SK-N-SH (cell line): ENCODE results near the gene TMEM179. TPM values are rescaled to one million over a fixed set of nuclear protein-coding genes. Genes with fewer than 3 reads are reported as not detected.

Source experiments
- CTCF ChIA-PET: fragments of 300-600, 350-600 bp; formaldehyde crosslinking; extraction: SDS; loops from one replicate; lab custom pipeline; 2021; lab: Yijun Ruan, JAX
- POLR2A ChIA-PET: fragments of 350-600 bp; sonication (Branson Sonifier 250); formaldehyde crosslinking; extraction: SDS; loops from one replicate; lab custom pipeline; 2020; ENCODE audit warnings: antibody characterized with exemption, inconsistent platforms; lab: Yijun Ruan, JAX
- DNase-seq: peaks from one replicate; pipeline ENCODE4 v3.0.0; 2012
- H2AFZ ChIP-seq: fragments of 200-600 bp; sonication (generic); 2 replicates; pipeline ENCODE4 v1.8.1; 2016; ENCODE audit warnings: antibody characterized with exemption, mild to moderate bottlenecking, low read depth
- H3F3A ChIP-seq: fragments of 200-600 bp; sonication (generic); replicated peaks from 2 replicates; pipeline ENCODE3; 2016; ENCODE audit warnings: antibody characterized with exemption, mild to moderate bottlenecking; ENCODE audit not compliant: insufficient read depth
- H3K27ac ChIP-seq, 2 experiments: fragments of 200-500 bp in 1 of 2; fragments of 200-600 bp in 1 of 2; sonication (Bioruptor generic) in 1 of 2; sonication (generic), shearing (Covaris generic) in 1 of 2; 2 replicates each; pipeline versions ENCODE4 v1.5.1 to v1.6.1; 2014 to 2016; ENCODE audit warnings: low read depth in 2 of 2, inconsistent platforms in 1 of 2, low read length in 1 of 2, mild to moderate bottlenecking in 1 of 2, mixed read lengths in 1 of 2
- H3K27me3 ChIP-seq: fragments of 200-600 bp; sonication (generic), shearing (Covaris generic); 2 replicates; pipeline ENCODE4 v1.6.1; 2016; ENCODE audit warnings: mixed run types; ENCODE audit not compliant: insufficient read depth
- H3K36me3 ChIP-seq, 2 experiments: fragments of 200-500 bp in 1 of 2; fragments of 200-600 bp in 1 of 2; sonication (Bioruptor generic) in 1 of 2; sonication (generic) in 1 of 2; replicated peaks in 1 of 2; 2 replicates each; pipeline versions ENCODE3 to v1.5.1; 2014 to 2016; ENCODE audit warnings: low read length in 1 of 2, mild to moderate bottlenecking in 1 of 2; ENCODE audit not compliant: insufficient read depth in 2 of 2, control insufficient read depth in 1 of 2
- H3K4me1 ChIP-seq, 2 experiments: fragments of 200-500 bp in 1 of 2; fragments of 200-600 bp in 1 of 2; sonication (Bioruptor generic) in 1 of 2; sonication (generic), shearing (Covaris generic) in 1 of 2; 2 replicates each; pipeline versions ENCODE4 v1.5.1 to v1.6.1; 2014 to 2016; ENCODE audit warnings: low read depth in 1 of 2, low read length in 1 of 2, mixed run types in 1 of 2; ENCODE audit not compliant: insufficient read depth in 2 of 2, control insufficient read depth in 1 of 2
- H3K4me2 ChIP-seq: fragments of 200-600 bp; sonication (generic), shearing (Covaris generic); 2 replicates; pipeline ENCODE4 v1.6.1; 2017; ENCODE audit warnings: mixed run types
- H3K4me3 ChIP-seq, 2 experiments: fragments of 200-500 bp in 1 of 2; fragments of 200-600 bp in 1 of 2; sonication (Bioruptor generic) in 1 of 2; sonication (generic), shearing (Covaris generic) in 1 of 2; 2 replicates each; pipeline versions ENCODE4 v1.5.1 to v1.8.1; 2014 to 2016; ENCODE audit warnings: low read depth in 2 of 2, inconsistent platforms in 1 of 2, low read length in 1 of 2, mild to moderate bottlenecking in 1 of 2, mixed read lengths in 1 of 2, moderate library complexity in 1 of 2
- H3K79me2 ChIP-seq: fragments of 200-600 bp; sonication (generic); 2 replicates; pipeline ENCODE4 v1.8.1; 2017; ENCODE audit warnings: mild to moderate bottlenecking; ENCODE audit not compliant: insufficient read depth
- H3K9ac ChIP-seq: fragments of 200-600 bp; sonication (generic); 2 replicates; pipeline ENCODE4 v1.6.1; 2017; ENCODE audit warnings: mixed run types
- H3K9me2 ChIP-seq: fragments of 200-600 bp; sonication (generic); 2 replicates; pipeline ENCODE4 v1.6.1; 2017; ENCODE audit warnings: mixed run types
- H3K9me3 ChIP-seq: fragments of 200-600 bp; sonication (generic); 2 replicates; pipeline ENCODE4 v1.6.1; 2017; ENCODE audit warnings: mixed run types, mild to moderate bottlenecking, moderate library complexity
- H4K20me1 ChIP-seq: fragments of 200-600 bp; sonication (generic); 2 replicates; pipeline ENCODE4 v1.6.1; 2017; ENCODE audit warnings: mild to moderate bottlenecking, mixed run types; ENCODE audit not compliant: insufficient read depth
- ELF1 ChIP-seq: IDR thresholded peaks from 2 replicates; pipeline ENCODE4 v1.4.0; 2012
- FOSL2 ChIP-seq: IDR thresholded peaks from 2 replicates; pipeline ENCODE4 v1.4.0; 2012; ENCODE audit warnings: low read depth, mild to moderate bottlenecking, moderate library complexity, borderline replicate concordance
- JUND ChIP-seq: IDR thresholded peaks from 2 replicates; pipeline ENCODE4 v1.4.0; 2012
- MXI1 ChIP-seq: IDR thresholded peaks from 2 replicates; pipeline ENCODE4 v1.6.1; 2012; ENCODE audit warnings: mild to moderate bottlenecking, low read depth, low read length, improper control_type of control experiment
- NRF1 ChIP-seq: IDR thresholded peaks from 2 replicates; pipeline ENCODE4 v1.6.1; 2012; ENCODE audit warnings: low read depth, mild to moderate bottlenecking, low read length
- WGBS: methylation state at CpG from one replicate; pipeline ENCODE4 v1.1.6; 2017; ENCODE audit warnings: low lambda C conversion rate; 5-methylcytosine and 5-hydroxymethylcytosine counted together
- polyA plus RNA-seq, 3 experiments: library from polyadenylated mRNA; depleted of rRNA; stranded (reverse); fragments of >200 nt; gene quantifications; 2 replicates each; pipeline ENCODE4 v1.2.3, GENCODE V29; 2012
- TF ChIP-seq, protein P1 (sequence below): IDR thresholded peaks from 2 replicates; pipeline ENCODE4 v1.6.1; 2012; ENCODE audit warnings: mild to moderate bottlenecking, low read depth, low read length, moderate library complexity
- TF ChIP-seq, protein P2 (sequence below): IDR thresholded peaks from 2 replicates; pipeline ENCODE4 v1.4.0; 2012; ENCODE audit warnings: low read depth, borderline replicate concordance

Gene TMEM179
- polyA plus RNA-seq, 1 of the 3 experiments (the other 2 are of a cell fraction), result 1.7 TPM

- Histone ChIP-seq H3K4me3 (no peak overlapping the region), H3K9ac (no peak overlapping the region), H3K4me2 (no peak overlapping the region), H3K9me2 (no peaks in the 10 kb centered on the region), H2AFZ (no peak overlapping the region), H3K79me2 (no peaks in the 10 kb centered on the region), H3K9me3 (no peaks in the 10 kb centered on the region), H3K36me3 (no peaks in the 10 kb centered on the region), H4K20me1 (no peaks in the 10 kb centered on the region), H3K27ac (no peak overlapping the region), H3F3A (no peaks in the 10 kb centered on the region), H3K27me3 (no peaks in the 10 kb centered on the region), H3K4me1 (peaks cover 0 to 28% of the 10 kb centered on the region in 2 experiments; a peak in 1 of 4 replicates)
- DNase-seq, result peak; percentile 19
- ChIA-PET POLR2A (no interaction called here), CTCF (interaction anchor here (0.8 to 6.7 kb wide), 4 partner anchors 14 to 472 kb away, joined by 3 to 67 read pairs (median 4); no protein-coding TSS in a partner anchor)
- 62% methylated on average over 13 of the region's 13 CpGs for whole genome bisulfite sequencing
- TF ChIP-seq NRF1, result no peak
Measured at GRCh38 chr14:104550340-104550860, 54.2 kb downstream of the TMEM179 start.

DNA sequence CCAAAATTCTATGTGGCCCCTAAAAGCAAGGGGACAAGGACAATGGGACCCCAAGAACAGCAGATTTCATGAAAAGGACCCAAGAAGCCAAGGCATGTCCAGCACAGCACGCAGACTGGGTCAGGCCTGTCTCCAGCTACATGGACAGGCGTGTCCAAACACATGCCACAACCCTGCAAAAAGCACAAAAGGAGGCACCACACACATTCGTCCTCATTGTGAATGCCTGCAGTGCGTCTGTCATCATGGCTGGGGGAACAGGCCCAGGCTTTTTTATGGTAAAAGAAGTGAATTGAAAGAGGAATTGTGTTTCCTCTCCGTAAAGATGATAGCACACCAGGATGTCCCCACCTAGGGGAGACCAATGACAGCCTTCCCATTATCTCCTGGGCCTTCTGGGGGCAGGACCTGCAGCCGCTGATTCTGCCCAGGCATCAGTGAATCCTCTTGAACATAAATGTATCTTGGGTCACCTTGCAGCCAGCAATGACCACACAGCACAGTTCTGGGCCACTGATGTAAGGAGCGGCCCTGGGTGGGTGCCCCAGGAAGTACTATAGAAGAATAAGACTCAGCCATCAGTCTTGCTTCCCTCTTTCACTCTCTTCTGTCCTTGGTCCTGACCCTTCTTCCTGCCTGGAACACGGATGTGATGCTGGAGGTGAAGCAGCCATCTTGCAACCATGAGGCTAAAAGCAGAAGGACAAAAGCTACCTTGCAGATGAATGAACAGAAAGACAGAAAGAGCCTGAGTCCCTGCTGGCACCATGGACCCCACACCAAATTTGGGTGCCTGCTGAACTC lies 54.8 kb downstream of the TMEM179 start:
- ChIA-PET POLR2A (no interaction called here), CTCF (interaction anchor here (0.8 to 6.7 kb wide), 4 partner anchors 15 to 472 kb away, joined by 3 to 67 read pairs (median 4); no protein-coding TSS in a partner anchor)
- Histone ChIP-seq H3K4me3 (no peak overlapping the region), H2AFZ (no peak overlapping the region), H3F3A (no peaks in the 10 kb centered on the region), H3K27me3 (no peaks in the 10 kb centered on the region), H3K27ac (no peak overlapping the region), H3K4me1 (peaks cover 0 to 23% of the 10 kb centered on the region in 2 experiments; a peak in 1 of 4 replicates), H3K9me2 (no peaks in the 10 kb centered on the region), H3K9me3 (no peaks in the 10 kb centered on the region), H3K36me3 (no peaks in the 10 kb centered on the region), H3K4me2 (no peak overlapping the region), H3K79me2 (no peaks in the 10 kb centered on the region), H4K20me1 (no peaks in the 10 kb centered on the region), H3K9ac (no peak overlapping the region)
- WGBS, result 31% methylated on average over 8 of the region's 8 CpGs
- no peak for DNase-seq
- TF ChIP-seq, protein P1, sequence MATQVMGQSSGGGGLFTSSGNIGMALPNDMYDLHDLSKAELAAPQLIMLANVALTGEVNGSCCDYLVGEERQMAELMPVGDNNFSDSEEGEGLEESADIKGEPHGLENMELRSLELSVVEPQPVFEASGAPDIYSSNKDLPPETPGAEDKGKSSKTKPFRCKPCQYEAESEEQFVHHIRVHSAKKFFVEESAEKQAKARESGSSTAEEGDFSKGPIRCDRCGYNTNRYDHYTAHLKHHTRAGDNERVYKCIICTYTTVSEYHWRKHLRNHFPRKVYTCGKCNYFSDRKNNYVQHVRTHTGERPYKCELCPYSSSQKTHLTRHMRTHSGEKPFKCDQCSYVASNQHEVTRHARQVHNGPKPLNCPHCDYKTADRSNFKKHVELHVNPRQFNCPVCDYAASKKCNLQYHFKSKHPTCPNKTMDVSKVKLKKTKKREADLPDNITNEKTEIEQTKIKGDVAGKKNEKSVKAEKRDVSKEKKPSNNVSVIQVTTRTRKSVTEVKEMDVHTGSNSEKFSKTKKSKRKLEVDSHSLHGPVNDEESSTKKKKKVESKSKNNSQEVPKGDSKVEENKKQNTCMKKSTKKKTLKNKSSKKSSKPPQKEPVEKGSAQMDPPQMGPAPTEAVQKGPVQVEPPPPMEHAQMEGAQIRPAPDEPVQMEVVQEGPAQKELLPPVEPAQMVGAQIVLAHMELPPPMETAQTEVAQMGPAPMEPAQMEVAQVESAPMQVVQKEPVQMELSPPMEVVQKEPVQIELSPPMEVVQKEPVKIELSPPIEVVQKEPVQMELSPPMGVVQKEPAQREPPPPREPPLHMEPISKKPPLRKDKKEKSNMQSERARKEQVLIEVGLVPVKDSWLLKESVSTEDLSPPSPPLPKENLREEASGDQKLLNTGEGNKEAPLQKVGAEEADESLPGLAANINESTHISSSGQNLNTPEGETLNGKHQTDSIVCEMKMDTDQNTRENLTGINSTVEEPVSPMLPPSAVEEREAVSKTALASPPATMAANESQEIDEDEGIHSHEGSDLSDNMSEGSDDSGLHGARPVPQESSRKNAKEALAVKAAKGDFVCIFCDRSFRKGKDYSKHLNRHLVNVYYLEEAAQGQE, result peak; percentile 45; the same call in 1 of the 2 replicates
- no peak for TF ChIP-seq FOSL2
- no peak for TF ChIP-seq ELF1
- TF ChIP-seq JUND, result no peak
- TF ChIP-seq, protein P2, sequence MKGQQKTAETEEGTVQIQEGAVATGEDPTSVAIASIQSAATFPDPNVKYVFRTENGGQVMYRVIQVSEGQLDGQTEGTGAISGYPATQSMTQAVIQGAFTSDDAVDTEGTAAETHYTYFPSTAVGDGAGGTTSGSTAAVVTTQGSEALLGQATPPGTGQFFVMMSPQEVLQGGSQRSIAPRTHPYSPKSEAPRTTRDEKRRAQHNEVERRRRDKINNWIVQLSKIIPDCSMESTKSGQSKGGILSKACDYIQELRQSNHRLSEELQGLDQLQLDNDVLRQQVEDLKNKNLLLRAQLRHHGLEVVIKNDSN, result no peak
- no peak for TF ChIP-seq MXI1
